ENCODE results near the gene LNX1. TPM values are rescaled to one million over a fixed set of nuclear protein-coding genes. Genes with fewer than 3 reads are reported as not detected.
A peak's percentile ranks its signal among the peaks of the same experiment; 100 is the strongest.

LNX1 gene
- total RNA-seq, 5 donors from 2014 or later (not counting 1 experiment from before 2014, with no cell fraction given), result 0.45 TPM; not detected in 4

DNA sequence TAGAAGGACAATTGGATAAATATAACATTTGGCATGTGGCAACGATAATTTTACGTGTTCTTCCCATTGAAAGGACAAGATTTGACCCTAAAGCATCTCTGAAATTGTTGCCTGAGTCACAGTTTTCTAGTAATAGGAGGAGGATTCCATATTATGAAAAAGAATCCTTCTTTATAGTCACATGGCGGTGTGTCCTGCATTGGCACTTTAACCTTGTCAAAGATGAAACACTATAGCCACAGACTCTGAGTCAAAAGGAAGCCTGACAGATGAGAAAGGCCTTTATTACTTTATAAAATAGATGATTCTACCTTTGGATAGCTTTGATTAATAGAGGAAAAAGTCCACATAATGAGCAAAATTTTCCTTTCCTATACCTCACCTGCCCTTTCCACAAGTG, 11.5 kb downstream of the LNX1 start:
- WGBS (ENCODE audit: insufficient coverage), result no CpG with 5 or more reads among the region's 3 CpGs
- no peak overlapping the region for H3K27ac ChIP-seq (ENCODE audit: low read length)
- ChIA-PET POLR2A (no interaction called here), CTCF (interaction anchor here in 1 of 2 donors (0.6 kb wide), 1 partner anchor 119 kb away, joined by 3 read pairs; no protein-coding TSS in a partner anchor)
- H3K9me3 ChIP-seq, result no peaks in the 10 kb centered on the region
- H3K4me1 ChIP-seq (ENCODE audit: control insufficient read depth in 1 of 2, extremely low read depth in 1 of 2, insufficient read depth in 2 of 2, low read length in 2 of 2), result no peaks in the 10 kb centered on the region
- H3K27me3 ChIP-seq (replicated peaks in 1 of 2; ENCODE audit: control insufficient read depth in 2 of 2, extremely low read depth in 1 of 2, insufficient read depth in 2 of 2, low read length in 1 of 2), result no peaks in the 10 kb centered on the region
- no peak for DNase-seq
- no peak overlapping the region for H3K4me3 ChIP-seq (ENCODE audit: control insufficient read depth in 1 of 2, extremely low read depth in 1 of 2, low read length in 1 of 2)
- Mint-ChIP-seq H3K36me3 (no peaks in the 10 kb centered on the region), H3K4me3 (no peak overlapping the region), H3K27ac (no peak overlapping the region), H3K27me3 (peaks cover 0 to 2% of the 10 kb centered on the region in 2 donors), H3K4me1 (no peaks in the 10 kb centered on the region), H3K9me3 (no peaks in the 10 kb centered on the region)
- no peaks in the 10 kb centered on the region for H3K36me3 ChIP-seq (ENCODE audit: control insufficient read depth in 2 of 2, extremely low read depth in 1 of 2, insufficient read depth in 1 of 2, low read length in 1 of 2)
- no peak for ATAC-seq (replicated peaks in 1 of 4)

DNA sequence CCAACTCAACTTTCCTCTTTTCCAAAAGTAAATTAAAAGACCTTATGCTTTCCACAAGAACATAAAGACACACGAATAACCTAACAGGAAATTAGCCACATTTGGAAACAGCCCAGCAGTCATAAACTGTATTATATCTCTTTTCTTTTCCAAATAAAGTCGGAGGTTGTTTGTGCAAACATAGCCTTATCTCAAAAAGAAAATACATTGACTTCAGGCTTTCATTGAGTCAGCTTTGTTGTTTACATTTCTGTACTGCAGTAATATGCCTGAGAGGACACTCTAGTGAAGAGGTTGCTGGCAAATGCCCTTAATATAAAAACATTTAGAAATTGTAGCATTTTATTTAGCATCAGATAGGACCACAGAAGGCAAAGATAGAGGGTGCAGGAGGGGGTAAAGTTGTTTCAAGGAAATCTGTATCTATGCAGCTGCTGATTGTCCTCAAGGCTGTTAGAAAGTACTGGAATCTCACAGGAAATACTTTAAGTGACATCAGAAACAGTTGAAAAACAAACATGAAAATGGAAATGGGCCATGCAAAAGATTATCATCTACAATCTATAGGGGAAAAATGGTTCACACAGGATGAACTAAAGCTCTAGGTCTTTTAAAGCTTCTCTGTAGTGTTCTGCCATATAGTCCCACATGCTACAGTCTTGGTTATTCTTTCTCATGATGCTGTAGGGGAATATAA, 14.5 kb downstream of the LNX1 start:
- ChIA-PET CTCF (no interaction called here), POLR2A (no interaction called here)
- no peak overlapping the region for H3K27ac ChIP-seq (ENCODE audit: low read length)
- no peak overlapping the region for H3K27ac Mint-ChIP-seq
- ATAC-seq (replicated peaks in 1 of 4) (no peak), DNase-seq (no peak)
- no peaks in the 10 kb centered on the region for H3K4me1 Mint-ChIP-seq
- H3K36me3 ChIP-seq (ENCODE audit: control insufficient read depth in 2 of 2, extremely low read depth in 1 of 2, insufficient read depth in 1 of 2, low read length in 1 of 2), result no peaks in the 10 kb centered on the region
- H3K36me3 Mint-ChIP-seq, result no peaks in the 10 kb centered on the region
- H3K4me1 ChIP-seq (ENCODE audit: control insufficient read depth in 1 of 2, extremely low read depth in 1 of 2, insufficient read depth in 2 of 2, low read length in 2 of 2), result no peaks in the 10 kb centered on the region
- H3K27me3 ChIP-seq (replicated peaks in 1 of 2; ENCODE audit: control insufficient read depth in 2 of 2, extremely low read depth in 1 of 2, insufficient read depth in 2 of 2, low read length in 1 of 2), result peaks cover 0 to 3% of the 10 kb centered on the region in 2 experiments
- no peak overlapping the region for H3K4me3 Mint-ChIP-seq
- H3K4me3 ChIP-seq (ENCODE audit: control insufficient read depth in 1 of 2, extremely low read depth in 1 of 2, low read length in 1 of 2), result no peak overlapping the region
- no CpG with 5 or more reads among the region's 2 CpGs for WGBS (ENCODE audit: insufficient coverage)
- H3K9me3 ChIP-seq, result no peaks in the 10 kb centered on the region
- no peaks in the 10 kb centered on the region for H3K27me3 Mint-ChIP-seq
- no peaks in the 10 kb centered on the region for H3K9me3 Mint-ChIP-seq

DNA sequence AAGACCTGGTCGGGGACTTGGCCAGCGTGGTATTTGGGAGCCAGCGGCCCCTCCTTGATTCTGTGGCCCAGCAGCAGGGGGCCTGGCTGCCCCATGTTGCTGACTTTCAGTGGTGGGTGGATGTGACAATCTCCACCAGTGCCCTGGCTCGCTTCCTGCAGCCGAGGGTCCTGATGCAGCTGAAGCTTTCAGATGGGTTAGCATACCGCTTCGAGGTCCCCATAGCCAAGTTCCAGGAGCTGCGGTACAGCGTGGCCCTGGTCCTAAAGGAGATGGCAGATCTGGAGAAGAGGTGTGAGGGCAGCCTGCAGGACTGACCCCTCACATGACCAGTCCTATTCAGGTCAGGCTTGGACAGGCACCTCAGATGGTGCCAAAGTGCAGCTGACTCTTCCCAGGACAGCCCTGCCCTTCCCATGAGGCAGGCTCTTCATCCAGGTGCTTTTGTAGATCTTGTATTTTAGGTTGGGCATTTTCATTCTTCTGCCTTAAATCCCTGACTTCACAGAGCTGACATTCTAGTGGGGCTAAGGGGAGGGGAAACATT, 15.1 kb downstream of the LNX1 start:
- WGBS (ENCODE audit: insufficient coverage), result 71% methylated on average over 3 of the region's 9 CpGs
- H3K4me1 Mint-ChIP-seq, result no peaks in the 10 kb centered on the region
- Histone ChIP-seq H3K9me3 (no peaks in the 10 kb centered on the region), H3K4me3 (ENCODE audit: control insufficient read depth in 1 of 2, extremely low read depth in 1 of 2, low read length in 1 of 2) (no peak overlapping the region), H3K27me3 (replicated peaks in 1 of 2; ENCODE audit: control insufficient read depth in 2 of 2, extremely low read depth in 1 of 2, insufficient read depth in 2 of 2, low read length in 1 of 2) (peaks cover 0 to 5% of the 10 kb centered on the region in 2 experiments), H3K27ac (ENCODE audit: low read length) (no peak overlapping the region), H3K36me3 (ENCODE audit: control insufficient read depth in 2 of 2, extremely low read depth in 1 of 2, insufficient read depth in 1 of 2, low read length in 1 of 2) (no peaks in the 10 kb centered on the region), H3K4me1 (ENCODE audit: control insufficient read depth in 1 of 2, extremely low read depth in 1 of 2, insufficient read depth in 2 of 2, low read length in 2 of 2) (no peaks in the 10 kb centered on the region)
- H3K27ac Mint-ChIP-seq, result no peak overlapping the region
- DNase-seq (no peak), ATAC-seq (replicated peaks in 1 of 4) (no peak)
- H3K36me3 Mint-ChIP-seq, result no peaks in the 10 kb centered on the region
- POLR2A ChIA-PET, result no interaction called here
- peaks cover 0 to 2% (median 0%) of the 10 kb centered on the region in 3 donors for H3K9me3 Mint-ChIP-seq
- H3K4me3 Mint-ChIP-seq, result no peak overlapping the region
- H3K27me3 Mint-ChIP-seq, result no peaks in the 10 kb centered on the region
- CTCF ChIA-PET, result no interaction called here

DNA sequence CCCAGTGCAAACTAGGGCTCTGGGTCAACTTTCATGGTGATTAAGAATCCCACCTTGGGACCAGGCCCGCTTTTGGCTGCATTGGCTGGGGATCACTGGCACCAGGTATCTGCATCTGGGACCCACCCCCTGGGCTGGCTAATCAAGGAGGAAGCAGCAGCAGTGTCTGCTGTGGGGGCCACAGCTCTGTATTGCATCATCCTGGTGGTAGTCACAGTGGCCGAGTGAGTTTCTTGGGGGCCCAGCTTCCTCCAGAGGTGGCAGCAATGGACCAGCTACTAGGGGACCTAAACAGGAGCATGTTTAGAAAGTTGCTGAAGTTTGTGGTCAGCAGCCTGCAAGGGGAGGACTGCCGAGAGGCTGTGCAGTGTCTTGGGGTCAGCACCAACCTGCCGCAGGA, 15.7 kb downstream of the LNX1 start:
- H3K36me3 ChIP-seq (ENCODE audit: control insufficient read depth in 2 of 2, extremely low read depth in 1 of 2, insufficient read depth in 1 of 2, low read length in 1 of 2), result no peaks in the 10 kb centered on the region
- H3K4me3 ChIP-seq (ENCODE audit: control insufficient read depth in 1 of 2, extremely low read depth in 1 of 2, low read length in 1 of 2), result no peak overlapping the region
- ATAC-seq (replicated peaks in 1 of 4), result no peak
- H3K4me3 Mint-ChIP-seq, result no peak overlapping the region
- no peak overlapping the region for H3K27ac ChIP-seq (ENCODE audit: low read length)
- H3K27me3 ChIP-seq (replicated peaks in 1 of 2; ENCODE audit: control insufficient read depth in 2 of 2, extremely low read depth in 1 of 2, insufficient read depth in 2 of 2, low read length in 1 of 2), result peaks cover 0 to 5% of the 10 kb centered on the region in 2 experiments
- no peak for DNase-seq
- CTCF ChIA-PET, result no interaction called here
- peaks cover 0 to 2% (median 0%) of the 10 kb centered on the region in 3 donors for H3K9me3 Mint-ChIP-seq
- H3K9me3 ChIP-seq, result no peaks in the 10 kb centered on the region
- POLR2A ChIA-PET, result no interaction called here
- no peaks in the 10 kb centered on the region for H3K4me1 ChIP-seq (ENCODE audit: control insufficient read depth in 1 of 2, extremely low read depth in 1 of 2, insufficient read depth in 2 of 2, low read length in 2 of 2)
- 88% methylated on average over 3 of the region's 4 CpGs for WGBS (ENCODE audit: insufficient coverage)
- no peaks in the 10 kb centered on the region for H3K4me1 Mint-ChIP-seq
- H3K27me3 Mint-ChIP-seq, result no peaks in the 10 kb centered on the region
- H3K36me3 Mint-ChIP-seq, result no peaks in the 10 kb centered on the region
- H3K27ac Mint-ChIP-seq, result no peak overlapping the region

DNA sequence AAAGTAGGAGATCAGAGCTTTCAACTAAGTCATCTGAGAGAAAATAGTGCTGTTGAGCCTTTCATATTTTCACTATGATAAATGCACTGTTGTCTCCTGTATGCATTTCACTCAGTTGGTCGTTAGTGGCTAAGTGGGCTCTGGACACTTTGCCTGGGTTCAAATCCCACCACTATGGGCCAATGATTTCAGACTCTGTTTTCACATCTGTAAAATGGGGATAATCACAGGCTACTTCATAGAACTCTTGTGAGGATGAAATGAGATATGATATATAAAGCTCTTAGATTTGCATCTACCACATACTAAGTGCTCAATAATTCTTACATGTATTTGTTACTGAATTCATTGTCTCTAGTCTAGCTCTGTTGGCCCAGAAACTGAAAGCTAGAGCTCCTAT, 16.8 kb downstream of the LNX1 start:
- H3K9me3 Mint-ChIP-seq, result peaks cover 0 to 2% (median 0%) of the 10 kb centered on the region in 3 donors
- Histone ChIP-seq H3K36me3 (ENCODE audit: control insufficient read depth in 2 of 2, extremely low read depth in 1 of 2, insufficient read depth in 1 of 2, low read length in 1 of 2) (no peaks in the 10 kb centered on the region), H3K27me3 (replicated peaks in 1 of 2; ENCODE audit: control insufficient read depth in 2 of 2, extremely low read depth in 1 of 2, insufficient read depth in 2 of 2, low read length in 1 of 2) (peaks cover 0 to 5% of the 10 kb centered on the region in 2 experiments), H3K4me3 (ENCODE audit: control insufficient read depth in 1 of 2, extremely low read depth in 1 of 2, low read length in 1 of 2) (no peak overlapping the region), H3K9me3 (no peaks in the 10 kb centered on the region), H3K27ac (ENCODE audit: low read length) (no peak overlapping the region), H3K4me1 (ENCODE audit: control insufficient read depth in 1 of 2, extremely low read depth in 1 of 2, insufficient read depth in 2 of 2, low read length in 2 of 2) (no peaks in the 10 kb centered on the region)
- WGBS (ENCODE audit: insufficient coverage), result no CpG with 5 or more reads among the region's 1 CpG
- ChIA-PET CTCF (interaction anchor here in 1 of 2 donors (0.7 kb wide), 1 partner anchor 68 kb away, joined by 4 read pairs; no protein-coding TSS in a partner anchor), POLR2A (no interaction called here)
- DNase-seq, result no peak
- no peak for ATAC-seq (replicated peaks in 1 of 4)
- H3K27ac Mint-ChIP-seq, result no peak overlapping the region
- no peaks in the 10 kb centered on the region for H3K27me3 Mint-ChIP-seq
- H3K4me1 Mint-ChIP-seq, result no peaks in the 10 kb centered on the region
- H3K4me3 Mint-ChIP-seq, result no peak overlapping the region
- H3K36me3 Mint-ChIP-seq, result no peaks in the 10 kb centered on the region

DNA sequence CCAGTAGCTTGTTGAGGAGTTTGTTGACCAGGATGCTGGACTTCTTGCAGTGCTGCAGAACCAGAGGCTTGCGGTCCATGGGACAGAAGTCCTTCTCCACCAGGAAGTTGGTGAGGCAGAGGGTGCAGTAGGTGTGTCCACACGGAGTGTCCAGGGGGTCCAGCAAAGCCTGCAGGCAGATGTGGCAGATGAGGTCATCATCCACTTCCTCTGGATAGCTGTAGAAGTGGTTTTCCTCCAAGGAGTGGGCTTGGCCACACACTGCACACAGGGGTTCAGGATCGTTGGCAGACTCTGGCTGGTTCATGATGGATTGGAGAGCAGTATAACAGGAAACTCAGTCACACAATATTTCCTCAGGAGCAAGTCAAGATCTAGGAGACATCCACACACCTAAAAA, 17.6 kb downstream of the LNX1 start:
- no peak for DNase-seq
- Mint-ChIP-seq H3K4me3 (no peak overlapping the region), H3K27ac (no peak overlapping the region), H3K9me3 (peaks cover 0 to 2% (median 0%) of the 10 kb centered on the region in 3 donors), H3K4me1 (no peaks in the 10 kb centered on the region), H3K36me3 (no peaks in the 10 kb centered on the region), H3K27me3 (no peaks in the 10 kb centered on the region)
- Histone ChIP-seq H3K36me3 (ENCODE audit: control insufficient read depth in 2 of 2, extremely low read depth in 1 of 2, insufficient read depth in 1 of 2, low read length in 1 of 2) (no peaks in the 10 kb centered on the region), H3K27ac (ENCODE audit: low read length) (no peak overlapping the region), H3K4me1 (ENCODE audit: control insufficient read depth in 1 of 2, extremely low read depth in 1 of 2, insufficient read depth in 2 of 2, low read length in 2 of 2) (no peaks in the 10 kb centered on the region), H3K27me3 (replicated peaks in 1 of 2; ENCODE audit: control insufficient read depth in 2 of 2, extremely low read depth in 1 of 2, insufficient read depth in 2 of 2, low read length in 1 of 2) (peaks cover 0 to 5% of the 10 kb centered on the region in 2 experiments), H3K4me3 (ENCODE audit: control insufficient read depth in 1 of 2, extremely low read depth in 1 of 2, low read length in 1 of 2) (no peak overlapping the region), H3K9me3 (no peaks in the 10 kb centered on the region)
- ChIA-PET CTCF (no interaction called here), POLR2A (no interaction called here)
- ATAC-seq (replicated peaks in 1 of 4), result peak in 1 of 4 experiments; percentile 27
- no CpG with 5 or more reads among the region's 3 CpGs for WGBS (ENCODE audit: insufficient coverage)
